IgD-negative memory B cell (primary cell): ENCODE results near the gene ITGB6. TPM values are rescaled to one million over a fixed set of nuclear protein-coding genes. Genes with fewer than 3 reads are reported as not detected.
"Not testable (repeated sequence)": the region's sequence is repeated elsewhere in the genome, so short reads cannot be mapped to it uniquely, and the experiment has no call there.

Source experiments
- H3K27ac Mint-ChIP-seq, 3 donors: one replicate each; pipeline ENCODE4 v1.8.0; 2020 to 2022; ENCODE audit warnings: mild to moderate bottlenecking in 3 of 3, mixed read lengths in 3 of 3, moderate library complexity in 1 of 3
- H3K27me3 Mint-ChIP-seq: one replicate; pipeline ENCODE4 v1.8.0; 2021; ENCODE audit warnings: mixed read lengths
- H3K36me3 Mint-ChIP-seq: one replicate; pipeline ENCODE4 v1.8.0; 2020; ENCODE audit warnings: mild to moderate bottlenecking, mixed read lengths
- H3K4me1 Mint-ChIP-seq, 3 donors: one replicate each; pipeline ENCODE4 v1.8.0; 2020 to 2022; ENCODE audit warnings: mixed read lengths in 3 of 3, mild to moderate bottlenecking in 1 of 3
- H3K4me3 Mint-ChIP-seq, 4 donors: one replicate each; pipeline ENCODE4 v1.8.0; 2020 to 2022; ENCODE audit warnings: mild to moderate bottlenecking in 4 of 4, mixed read lengths in 4 of 4, moderate library complexity in 3 of 4
- H3K9me3 Mint-ChIP-seq, 3 donors: one replicate each; pipeline ENCODE4 v1.8.0; 2020 to 2021; ENCODE audit warnings: mixed read lengths in 3 of 3, mild to moderate bottlenecking in 1 of 3
- polyA plus RNA-seq: library from polyadenylated mRNA; unstranded; fragments of 300-500 nt; fragmentation: Illumina TruSeq; gene quantifications from one replicate; pipeline ENCODE4 v1.2.3, GENCODE V29; 2021

The ITGB6 gene
- polyA plus RNA-seq, 1 donor from 2014 or later = not detected

- H3K4me1 Mint-ChIP-seq, H3K27me3 Mint-ChIP-seq, H3K27ac Mint-ChIP-seq, H3K36me3 Mint-ChIP-seq: not testable (repeated sequence)
- peaks cover 0 to 10% (median 0%) of the 10 kb centered on the region in 3 donors for H3K9me3 Mint-ChIP-seq
- H3K4me3 Mint-ChIP-seq = peak overlapping the region in 1 of 4 donors; percentile 8
These were observed 19.4 kb downstream of the ITGB6 start for GRCh38 chr2:160180690-160181089.

- Mint-ChIP-seq H3K27me3 (peaks cover 8% of the 10 kb centered on the region), H3K4me3 (no peak overlapping the region), H3K9me3 (peaks cover 0 to 6% (median 0%) of the 10 kb centered on the region in 3 donors), H3K36me3 (no peaks in the 10 kb centered on the region), H3K4me1 (no peaks in the 10 kb centered on the region), H3K27ac (no peak overlapping the region)
These were observed 19.9 kb downstream of the ITGB6 start for GRCh38 chr2:160180172-160180571.

- Mint-ChIP-seq H3K4me3 (no peak overlapping the region), H3K9me3 (peaks cover 0 to 3% (median 0%) of the 10 kb centered on the region in 3 donors), H3K27me3 (peaks cover 6% of the 10 kb centered on the region), H3K27ac (no peak overlapping the region), H3K4me1 (no peaks in the 10 kb centered on the region), H3K36me3 (no peaks in the 10 kb centered on the region)
These were observed 24.6 kb downstream of the ITGB6 start for GRCh38 chr2:160175169-160176134.

GRCh38 chr2:160174322-160174721 lies 25.8 kb downstream of the ITGB6 start:
- H3K36me3 Mint-ChIP-seq = no peaks in the 10 kb centered on the region
- no peak overlapping the region for H3K4me3 Mint-ChIP-seq
- peaks cover 3% of the 10 kb centered on the region for H3K27me3 Mint-ChIP-seq
- no peaks in the 10 kb centered on the region for H3K4me1 Mint-ChIP-seq
- H3K9me3 Mint-ChIP-seq = peaks cover 0 to 3% (median 0%) of the 10 kb centered on the region in 3 donors
- H3K27ac Mint-ChIP-seq = no peak overlapping the region

- Mint-ChIP-seq H3K36me3 (no peaks in the 10 kb centered on the region), H3K4me1 (no peaks in the 10 kb centered on the region), H3K27ac (no peak overlapping the region), H3K9me3 (peaks cover 0 to 3% (median 0%) of the 10 kb centered on the region in 3 donors), H3K4me3 (no peak overlapping the region), H3K27me3 (peaks cover 1% of the 10 kb centered on the region)
These were observed 30.1 kb downstream of the ITGB6 start for GRCh38 chr2:160169988-160170387.

- Mint-ChIP-seq H3K27ac (no peak overlapping the region), H3K36me3 (no peaks in the 10 kb centered on the region), H3K4me3 (no peak overlapping the region), H3K9me3 (peaks cover 0 to 3% (median 0%) of the 10 kb centered on the region in 3 donors), H3K4me1 (no peaks in the 10 kb centered on the region), H3K27me3 (peaks cover 1% of the 10 kb centered on the region)
These were observed 30.6 kb downstream of the ITGB6 start for GRCh38 chr2:160169471-160169870.

- Mint-ChIP-seq H3K27ac (no peak overlapping the region), H3K36me3 (no peaks in the 10 kb centered on the region), H3K27me3 (no peaks in the 10 kb centered on the region), H3K4me3 (no peak overlapping the region), H3K9me3 (peaks cover 0 to 3% (median 0%) of the 10 kb centered on the region in 3 donors), H3K4me1 (no peaks in the 10 kb centered on the region)
These were observed 31.2 kb downstream of the ITGB6 start for GRCh38 chr2:160168878-160169277.

- Mint-ChIP-seq H3K36me3 (no peaks in the 10 kb centered on the region), H3K27ac (no peak overlapping the region), H3K4me1 (no peaks in the 10 kb centered on the region), H3K27me3 (no peaks in the 10 kb centered on the region), H3K9me3 (no peaks in the 10 kb centered on the region), H3K4me3 (no peak overlapping the region)
These were observed 32.9 kb downstream of the ITGB6 start for GRCh38 chr2:160167089-160167740.

GRCh38 chr2:160165996-160166395 lies 34.1 kb downstream of the ITGB6 start:
- H3K36me3 Mint-ChIP-seq = no peaks in the 10 kb centered on the region
- no peak overlapping the region for H3K27ac Mint-ChIP-seq
- H3K27me3 Mint-ChIP-seq = no peaks in the 10 kb centered on the region
- H3K9me3 Mint-ChIP-seq = no peaks in the 10 kb centered on the region
- no peaks in the 10 kb centered on the region for H3K4me1 Mint-ChIP-seq
- no peak overlapping the region for H3K4me3 Mint-ChIP-seq

- no peaks in the 10 kb centered on the region for H3K4me1 Mint-ChIP-seq
- H3K4me3 Mint-ChIP-seq = no peak overlapping the region
These were observed 35.0 kb downstream of the ITGB6 start for GRCh38 chr2:160165081-160165480.

GRCh38 chr2:160157861-160158829 lies 41.9 kb downstream of the ITGB6 start:
- H3K27ac Mint-ChIP-seq = no peak overlapping the region
- peaks cover 0 to 4% (median 2%) of the 10 kb centered on the region in 3 donors for H3K9me3 Mint-ChIP-seq
- no peaks in the 10 kb centered on the region for H3K4me1 Mint-ChIP-seq
- peaks cover 5% of the 10 kb centered on the region for H3K27me3 Mint-ChIP-seq
- H3K4me3 Mint-ChIP-seq = no peak overlapping the region
- H3K36me3 Mint-ChIP-seq = no peaks in the 10 kb centered on the region

More at GRCh38 chr2:160165081-160165480, 35.0 kb downstream of the ITGB6 start:
- Mint-ChIP-seq H3K36me3 (no peaks in the 10 kb centered on the region), H3K27ac (no peak overlapping the region), H3K9me3 (no peaks in the 10 kb centered on the region), H3K27me3 (no peaks in the 10 kb centered on the region)

GRCh38 chr2:160156665-160157064 lies 43.4 kb downstream of the ITGB6 start:
- Mint-ChIP-seq H3K4me1 (no peaks in the 10 kb centered on the region), H3K4me3 (no peak overlapping the region), H3K9me3 (peaks cover 0 to 8% (median 4%) of the 10 kb centered on the region in 3 donors), H3K36me3 (no peaks in the 10 kb centered on the region), H3K27ac (no peak overlapping the region), H3K27me3 (peaks cover 5% of the 10 kb centered on the region)

- no peaks in the 10 kb centered on the region for H3K4me1 Mint-ChIP-seq
- no peak overlapping the region for H3K4me3 Mint-ChIP-seq
- peaks cover 5% of the 10 kb centered on the region for H3K27me3 Mint-ChIP-seq
- peaks cover 0 to 8% (median 7%) of the 10 kb centered on the region in 3 donors for H3K9me3 Mint-ChIP-seq
- no peaks in the 10 kb centered on the region for H3K36me3 Mint-ChIP-seq
- no peak overlapping the region for H3K27ac Mint-ChIP-seq
These were observed 44.0 kb downstream of the ITGB6 start for GRCh38 chr2:160156100-160156499.

- not testable (repeated sequence) for H3K4me1 Mint-ChIP-seq, H3K27ac Mint-ChIP-seq, H3K36me3 Mint-ChIP-seq, H3K4me3 Mint-ChIP-seq, H3K9me3 Mint-ChIP-seq
- H3K27me3 Mint-ChIP-seq = peaks cover 15% of the 10 kb centered on the region
These were observed 51.7 kb downstream of the ITGB6 start for GRCh38 chr2:160148419-160148818.
